WI38 (cell line): Measurements from ENCODE around the gene TUT7.

Experiments used
- H3K4me3 ChIP-seq: 2 replicates; pipeline ENCODE4 v1.5.1; 2011; ENCODE audit warnings: low read depth, mild to moderate bottlenecking, control low read depth, low read length
- TF ChIP-seq, protein P1 (sequence below): IDR thresholded peaks from 2 replicates; pipeline ENCODE4 v1.5.1; 2012; ENCODE audit warnings: low read depth, mild to moderate bottlenecking, control low read depth, low read length

The TUT7 gene

DNA sequence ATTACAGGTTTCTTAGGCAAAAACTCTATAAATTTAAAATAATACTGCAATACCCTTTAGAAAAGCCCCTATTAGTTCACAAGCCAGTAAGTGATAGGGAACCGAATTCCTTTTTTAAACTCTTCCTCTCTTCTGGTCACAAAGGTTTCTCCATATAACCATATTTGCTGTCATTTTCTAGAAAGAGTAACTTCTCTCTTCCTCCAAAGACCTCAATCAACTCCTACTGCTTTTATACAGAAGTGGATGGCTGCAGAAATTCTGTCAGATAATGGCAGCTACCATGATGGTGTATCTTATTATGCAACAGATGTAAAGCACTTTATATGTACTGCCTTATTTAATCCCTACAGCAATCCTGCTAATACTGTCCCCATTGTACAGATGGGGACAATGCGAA is 6.2 kb downstream of the TUT7 start:
- H3K4me3 ChIP-seq = no peak overlapping the region
- TF ChIP-seq, protein P1, sequence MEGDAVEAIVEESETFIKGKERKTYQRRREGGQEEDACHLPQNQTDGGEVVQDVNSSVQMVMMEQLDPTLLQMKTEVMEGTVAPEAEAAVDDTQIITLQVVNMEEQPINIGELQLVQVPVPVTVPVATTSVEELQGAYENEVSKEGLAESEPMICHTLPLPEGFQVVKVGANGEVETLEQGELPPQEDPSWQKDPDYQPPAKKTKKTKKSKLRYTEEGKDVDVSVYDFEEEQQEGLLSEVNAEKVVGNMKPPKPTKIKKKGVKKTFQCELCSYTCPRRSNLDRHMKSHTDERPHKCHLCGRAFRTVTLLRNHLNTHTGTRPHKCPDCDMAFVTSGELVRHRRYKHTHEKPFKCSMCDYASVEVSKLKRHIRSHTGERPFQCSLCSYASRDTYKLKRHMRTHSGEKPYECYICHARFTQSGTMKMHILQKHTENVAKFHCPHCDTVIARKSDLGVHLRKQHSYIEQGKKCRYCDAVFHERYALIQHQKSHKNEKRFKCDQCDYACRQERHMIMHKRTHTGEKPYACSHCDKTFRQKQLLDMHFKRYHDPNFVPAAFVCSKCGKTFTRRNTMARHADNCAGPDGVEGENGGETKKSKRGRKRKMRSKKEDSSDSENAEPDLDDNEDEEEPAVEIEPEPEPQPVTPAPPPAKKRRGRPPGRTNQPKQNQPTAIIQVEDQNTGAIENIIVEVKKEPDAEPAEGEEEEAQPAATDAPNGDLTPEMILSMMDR = no peak

DNA sequence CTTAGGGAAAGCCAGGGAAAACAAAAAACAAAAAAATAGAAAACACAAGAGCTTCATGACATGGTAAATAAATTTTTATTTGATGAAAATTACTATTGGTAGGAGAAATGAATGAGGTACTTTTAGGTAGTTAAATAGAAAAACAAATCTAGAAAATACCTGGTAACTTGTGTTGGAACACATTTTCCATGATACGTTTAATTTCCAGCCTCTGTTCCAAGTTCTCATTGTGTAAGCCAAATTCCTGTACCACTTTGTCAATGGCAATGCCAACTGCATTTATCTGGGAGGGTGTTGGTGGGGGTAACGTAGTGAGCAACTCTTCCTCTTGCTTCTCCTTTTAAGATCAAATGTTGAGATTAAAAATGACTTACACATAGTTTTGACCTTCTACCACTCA is 9.4 kb downstream of the TUT7 start:
- TF ChIP-seq, protein P1 = no peak
- no peak overlapping the region for H3K4me3 ChIP-seq

DNA sequence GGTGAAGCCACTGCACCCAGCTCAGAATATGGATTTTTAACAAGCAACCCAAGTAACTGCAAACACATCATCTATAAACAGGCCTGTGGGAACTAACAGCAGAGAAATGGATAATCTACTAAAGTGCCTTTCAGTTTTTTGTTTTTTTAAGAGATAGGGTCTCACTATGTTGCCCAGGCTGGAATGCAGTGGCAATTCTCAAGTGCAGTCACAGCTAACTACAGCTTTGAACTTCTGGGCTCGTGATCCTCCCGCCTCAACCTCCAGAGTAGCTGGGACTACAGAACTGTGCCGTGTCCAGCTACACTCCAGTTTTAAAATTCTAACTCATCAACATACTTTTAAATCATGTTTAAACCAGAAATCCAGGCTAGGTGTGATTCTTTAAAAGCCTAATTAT is 11.9 kb downstream of the TUT7 start:
- H3K4me3 ChIP-seq = no peak overlapping the region
- TF ChIP-seq, protein P1 = no peak

DNA sequence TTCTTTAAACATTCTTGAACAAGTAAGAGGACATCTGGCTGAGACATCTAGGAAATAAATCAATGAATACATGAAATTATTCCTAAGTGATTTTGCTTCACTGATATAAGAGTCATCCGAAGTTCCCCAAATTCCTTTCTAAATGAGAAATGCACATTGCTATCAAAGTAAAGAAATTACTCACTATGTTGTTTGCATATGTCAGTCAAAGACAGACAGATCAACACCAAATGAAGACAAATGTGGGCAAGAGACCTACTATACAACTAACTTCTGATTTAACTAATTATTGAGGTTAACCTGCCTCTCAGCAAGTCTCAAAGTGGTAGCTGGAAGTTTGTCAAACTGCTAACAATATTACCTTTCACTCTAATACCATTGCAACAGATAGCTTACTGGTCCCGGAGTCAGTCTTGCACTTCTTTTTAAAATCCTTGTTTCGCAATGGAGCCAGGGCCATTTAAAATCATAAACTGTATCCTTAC is 13.2 kb downstream of the TUT7 start:
- TF ChIP-seq, protein P1 = no peak
- no peak overlapping the region for H3K4me3 ChIP-seq

DNA sequence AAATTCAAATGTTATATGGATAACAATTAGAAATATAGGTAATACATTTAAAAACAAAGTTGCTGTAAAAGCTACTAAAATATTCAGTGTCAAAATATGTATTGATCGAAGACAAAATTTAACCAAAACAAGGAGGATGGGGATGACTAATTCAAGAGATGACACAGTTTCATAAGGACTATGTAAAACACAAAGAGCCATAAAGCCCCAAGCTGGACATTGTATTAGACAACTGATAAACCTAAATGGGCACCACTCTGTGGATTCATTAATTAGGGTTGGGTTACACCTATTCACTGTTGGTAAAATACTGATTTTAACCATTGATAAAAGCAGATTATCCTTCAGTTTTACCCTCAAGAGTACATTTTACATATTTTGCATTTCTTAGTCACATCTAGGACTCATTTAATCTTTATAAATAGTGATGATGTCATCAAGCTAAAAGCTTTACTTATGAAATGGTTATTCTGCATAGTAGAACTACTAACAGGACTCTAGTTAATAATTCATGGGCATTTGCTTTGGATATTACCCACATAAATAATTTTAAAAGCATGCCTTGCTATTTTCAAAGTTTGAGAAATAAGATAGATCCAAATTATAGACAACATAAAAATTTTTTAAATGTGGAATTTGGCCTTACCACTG is 13.7 kb downstream of the TUT7 start:
- no peak overlapping the region for H3K4me3 ChIP-seq
- TF ChIP-seq, protein P1 = no peak

DNA sequence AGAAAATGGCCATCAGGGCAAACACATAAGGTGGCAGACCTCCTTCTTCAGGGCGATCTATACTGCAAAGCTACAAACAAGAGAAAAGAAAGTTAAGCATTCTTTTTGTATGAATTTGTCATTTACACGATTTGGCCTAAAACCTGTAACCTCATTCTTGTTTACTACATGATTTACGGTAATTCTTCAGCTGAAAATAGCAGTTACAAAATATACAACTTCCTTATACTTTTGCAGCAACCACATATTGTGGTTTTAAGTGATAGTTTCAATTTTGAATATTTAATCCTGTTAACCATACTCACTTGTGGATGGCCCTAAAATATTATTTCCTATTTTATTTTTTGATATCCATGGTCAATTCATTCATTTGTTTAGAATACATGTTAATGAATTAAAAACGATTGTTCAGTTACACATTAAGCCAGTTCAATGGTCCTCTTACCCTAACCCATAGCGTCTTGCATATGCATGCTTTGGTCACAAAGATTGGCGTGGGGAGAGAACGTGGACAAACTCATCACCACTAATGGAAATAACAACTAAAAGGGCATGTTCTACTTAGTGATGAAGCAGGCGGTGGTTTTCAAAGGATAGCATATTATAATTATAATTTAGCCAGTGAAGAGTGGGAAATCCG is 16.6 kb downstream of the TUT7 start:
- TF ChIP-seq, protein P1 = no peak
- no peak overlapping the region for H3K4me3 ChIP-seq

DNA sequence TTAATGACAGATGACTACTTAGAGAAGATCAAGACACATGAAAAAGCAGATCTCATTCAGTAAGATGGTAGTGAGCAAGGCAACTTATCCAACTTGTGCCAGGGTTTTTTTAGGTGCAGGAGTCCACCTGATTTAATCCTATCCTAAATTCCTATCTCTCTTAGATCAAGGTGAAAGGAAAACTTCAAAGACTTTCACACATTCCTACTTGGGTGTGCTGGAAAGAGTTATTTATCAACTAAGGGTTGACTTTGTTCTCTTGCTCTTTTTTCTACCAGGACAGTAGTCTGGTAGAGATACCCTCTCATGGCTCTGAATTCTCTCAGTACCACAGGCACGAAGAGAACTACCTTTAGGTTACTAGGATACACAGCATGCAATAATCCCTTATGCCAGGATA is 18.2 kb downstream of the TUT7 start:
- TF ChIP-seq, protein P1 = no peak
- H3K4me3 ChIP-seq = no peak overlapping the region
